H9 (cell line): ENCODE results near the gene UBXN11. TPM values are rescaled to one million over a fixed set of nuclear protein-coding genes. Genes with fewer than 3 reads are reported as not detected.

Experiments used
- DNase-seq: peaks from one replicate; pipeline ENCODE4 v3.0.0-alpha.2; 2017
- H2AFZ ChIP-seq: one replicate; pipeline ENCODE4 v1.6.1; 2013; ENCODE audit warnings: mild to moderate bottlenecking, low read length, control low read depth, moderate library complexity
- H2AK5ac ChIP-seq: 2 replicates; pipeline ENCODE4 v1.6.1; 2013; ENCODE audit warnings: low read length, control low read depth, mixed read lengths; ENCODE audit not compliant: insufficient read length
- H2BK120ac ChIP-seq: one replicate; pipeline ENCODE4 v1.6.1; 2013; ENCODE audit warnings: low read depth, mild to moderate bottlenecking, low read length, control low read depth, inconsistent platforms; ENCODE audit not compliant: poor library complexity, severe bottlenecking
- H2BK12ac ChIP-seq: 2 replicates; pipeline ENCODE4 v1.6.1; 2013; ENCODE audit warnings: low read length, control low read depth, mixed read lengths, low read depth; ENCODE audit not compliant: insufficient read length
- H2BK15ac ChIP-seq: 2 replicates; pipeline ENCODE4 v1.6.1; 2013; ENCODE audit warnings: low read depth, low read length, control low read depth
- H2BK20ac ChIP-seq: one replicate; pipeline ENCODE4 v1.6.1; 2013; ENCODE audit warnings: low read depth, mild to moderate bottlenecking, low read length, control low read depth, inconsistent platforms; ENCODE audit not compliant: poor library complexity, severe bottlenecking
- H2BK5ac ChIP-seq: 2 replicates; pipeline ENCODE4 v1.6.1; 2013; ENCODE audit warnings: low read length, control low read depth, mixed read lengths; ENCODE audit not compliant: insufficient read length
- H3K14ac ChIP-seq: 2 replicates; pipeline ENCODE4 v1.6.1; 2013; ENCODE audit warnings: low read length, control low read depth; ENCODE audit not compliant: insufficient read depth
- H3K18ac ChIP-seq: 2 replicates; pipeline ENCODE4 v1.6.1; 2013; ENCODE audit warnings: low read depth, mild to moderate bottlenecking, mixed read lengths, low read length, control low read depth; ENCODE audit not compliant: insufficient read length
- H3K23ac ChIP-seq: 2 replicates; pipeline ENCODE4 v1.6.1; 2013; ENCODE audit warnings: low read length, control low read depth, mixed read lengths, low read depth; ENCODE audit not compliant: insufficient read length
- H3K23me2 ChIP-seq: 2 replicates; pipeline ENCODE4 v1.6.1; 2013; ENCODE audit warnings: low read depth, mild to moderate bottlenecking, mixed read lengths, low read length, control low read depth; ENCODE audit not compliant: insufficient read length, poor library complexity, severe bottlenecking
- H3K27ac ChIP-seq: 2 replicates; pipeline ENCODE4 v1.5.1; 2013; ENCODE audit warnings: low read length, control low read depth, mixed read lengths, low read depth; ENCODE audit not compliant: insufficient read length
- H3K27me3 ChIP-seq: 2 replicates; pipeline ENCODE4 v1.6.1; 2013; ENCODE audit warnings: low read length, control low read depth, inconsistent platforms; ENCODE audit not compliant: insufficient read depth
- H3K4ac ChIP-seq: 2 replicates; pipeline ENCODE4 v1.6.1; 2013; ENCODE audit warnings: low read depth, mild to moderate bottlenecking, control low read depth, inconsistent platforms, low read length, moderate library complexity
- H3K4me1 ChIP-seq: 2 replicates; pipeline ENCODE4 v1.6.1; 2013; ENCODE audit warnings: low read length, control low read depth, inconsistent platforms; ENCODE audit not compliant: insufficient read depth
- H3K4me2 ChIP-seq: 2 replicates; pipeline ENCODE4 v1.6.1; 2013; ENCODE audit warnings: low read length, control low read depth, mixed read lengths; ENCODE audit not compliant: insufficient read length, insufficient read depth
- H3K56ac ChIP-seq: 2 replicates; pipeline ENCODE4 v1.6.1; 2013; ENCODE audit warnings: low read depth, mild to moderate bottlenecking, mixed read lengths, low read length, control low read depth; ENCODE audit not compliant: insufficient read length
- H3K79me1 ChIP-seq: 2 replicates; pipeline ENCODE4 v1.6.1; 2013; ENCODE audit warnings: low read depth, mild to moderate bottlenecking, moderate library complexity, low read length, control low read depth, inconsistent platforms; ENCODE audit not compliant: insufficient read depth, poor library complexity, severe bottlenecking
- H3K79me2 ChIP-seq: 2 replicates; pipeline ENCODE4 v1.6.1; 2013; ENCODE audit warnings: low read length, control low read depth, inconsistent platforms; ENCODE audit not compliant: insufficient read depth
- H3K9ac ChIP-seq: 2 replicates; pipeline ENCODE4 v1.6.1; 2013; ENCODE audit warnings: low read length, control low read depth, mixed read lengths; ENCODE audit not compliant: insufficient read length; ENCODE audit errors: extremely low read depth
- H3K9me3 ChIP-seq: one replicate; pipeline ENCODE4 v1.6.1; 2013; ENCODE audit warnings: low read depth, low read length, inconsistent platforms; ENCODE audit not compliant: control insufficient read depth
- H3T11ph ChIP-seq: one replicate; pipeline ENCODE4 v1.6.1; 2013; ENCODE audit warnings: mild to moderate bottlenecking, low read length, control low read depth, inconsistent platforms
- H4K20me1 ChIP-seq: one replicate; pipeline ENCODE4 v1.6.1; 2013; ENCODE audit not compliant: control insufficient read depth, insufficient read length, insufficient read depth
- H4K5ac ChIP-seq: 2 replicates; pipeline ENCODE4 v1.6.1; 2013; ENCODE audit warnings: low read depth, mild to moderate bottlenecking, mixed read lengths, low read length, control low read depth; ENCODE audit not compliant: insufficient read length
- H4K8ac ChIP-seq: replicated peaks from 2 replicates; pipeline ENCODE4 v1.6.1; 2013; ENCODE audit warnings: low read length, control low read depth, mixed read lengths, low read depth; ENCODE audit not compliant: insufficient read length
- H4K91ac ChIP-seq: 2 replicates; pipeline ENCODE4 v1.6.1; 2013; ENCODE audit warnings: low read depth, mild to moderate bottlenecking, moderate library complexity, mixed read lengths, low read length, control low read depth; ENCODE audit not compliant: insufficient read length
- H3K27ac Mint-ChIP-seq, 3 experiments: 2 replicates in 2 of 3; 3 replicates in 1 of 3; pipeline ENCODE4 v1.8.0; 2020 to 2021; ENCODE audit warnings: mixed read lengths in 3 of 3, mild to moderate bottlenecking in 1 of 3, moderate library complexity in 1 of 3
- H3K27me3 Mint-ChIP-seq: 2 replicates; pipeline ENCODE4 v1.8.0; 2021; ENCODE audit warnings: low read depth, mild to moderate bottlenecking, moderate library complexity, mixed read lengths
- H3K36me3 Mint-ChIP-seq, 3 experiments: 2 replicates in 2 of 3; 3 replicates in 1 of 3; pipeline ENCODE4 v1.8.0; 2020 to 2021; ENCODE audit warnings: low read depth in 3 of 3, mixed read lengths in 3 of 3; ENCODE audit not compliant: insufficient read depth in 1 of 3
- H3K4me1 Mint-ChIP-seq, 2 experiments: 2 replicates each; pipeline ENCODE4 v1.8.0; 2020; ENCODE audit warnings: mixed read lengths in 2 of 2
- H3K4me3 Mint-ChIP-seq, 2 experiments: 2 replicates in 1 of 2; 3 replicates in 1 of 2; pipeline ENCODE4 v1.8.0; 2020 to 2021; ENCODE audit warnings: mild to moderate bottlenecking in 2 of 2, mixed read lengths in 2 of 2, moderate library complexity in 1 of 2
- H3K9me3 Mint-ChIP-seq, 2 experiments: 2 replicates in 1 of 2; 3 replicates in 1 of 2; pipeline ENCODE4 v1.8.0; 2020; ENCODE audit warnings: mild to moderate bottlenecking in 2 of 2, mixed read lengths in 2 of 2, moderate library complexity in 1 of 2
- WGBS: extraction: QIAGEN DNeasy Blood & Tissue Kit; methylation state at CpG from one replicate; pipeline ENCODE4 v1.1.7; 2013; ENCODE audit warnings: missing lambda C conversion rate, low lambda C conversion rate, mixed read lengths; ENCODE audit not compliant: insufficient read length; ENCODE audit errors: extremely low coverage; 5-methylcytosine and 5-hydroxymethylcytosine counted together
- total RNA-seq: library from RNA; stranded (reverse); gene quantifications from 2 replicates; pipeline ENCODE4 v1.2.1, GENCODE V29; 2021
- TF ChIP-seq, protein P1 (sequence below): fragments of 200-600 bp; sonication (generic); conservative IDR thresholded peaks from 3 replicates; pipeline ENCODE4 v1.8.0; 2021; ENCODE audit warnings: antibody characterized with exemption, mild to moderate bottlenecking

UBXN11 gene
- total RNA-seq, 1 experiment from 2014 or later, result 13.7 TPM

DNA sequence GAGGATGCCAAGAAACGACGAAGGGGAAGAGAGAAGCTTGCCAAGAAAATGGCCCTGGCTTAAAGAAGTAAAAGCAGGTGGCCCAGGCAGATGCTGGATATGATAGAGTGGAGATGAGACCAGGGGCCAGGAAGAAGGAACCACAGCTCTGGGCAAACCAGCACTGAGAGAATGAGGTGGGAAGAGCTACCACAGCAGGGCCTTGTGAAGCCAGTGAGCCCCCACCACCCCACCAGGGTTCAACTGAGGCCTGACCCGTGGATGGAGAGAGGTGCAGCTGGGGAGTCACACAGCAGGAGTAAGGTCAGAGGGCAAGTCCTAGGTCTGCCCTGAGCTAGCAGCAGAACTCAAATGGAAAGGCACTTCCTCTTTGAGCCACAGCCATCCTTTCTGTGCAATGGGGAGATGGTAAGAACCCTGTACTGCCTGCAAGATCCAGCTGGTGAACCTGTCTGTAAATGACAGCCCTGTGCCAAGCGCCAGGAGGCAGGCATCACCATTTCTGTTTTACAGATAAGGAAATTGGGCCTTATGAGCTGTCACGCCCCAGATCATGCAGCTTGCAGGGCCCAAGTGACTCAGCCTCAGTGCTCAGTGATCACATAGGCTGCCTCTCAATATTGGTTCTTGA, 18.0 kb downstream of the UBXN11 start:
- Histone ChIP-seq H3K9me3 (no peaks in the 10 kb centered on the region), H2BK15ac (no peak overlapping the region), H2AK5ac (no peak overlapping the region), H4K91ac (no peak overlapping the region), H2BK12ac (no peak overlapping the region), H3K23me2 (no peaks in the 10 kb centered on the region), H4K20me1 (no peaks in the 10 kb centered on the region), H2BK5ac (no peak overlapping the region), H3K4ac (no peak overlapping the region), H2BK20ac (no peak overlapping the region), H3K14ac (no peak overlapping the region; the same call in 1 of the 2 replicates), H3K27ac (no peak overlapping the region), H4K8ac (no peak overlapping the region), H3T11ph (no peak overlapping the region), H3K4me1 (peaks cover 3% of the 10 kb centered on the region; the same call in 1 of the 2 replicates), H3K18ac (no peak overlapping the region), H3K56ac (no peak overlapping the region), H3K23ac (no peak overlapping the region), H3K27me3 (no peaks in the 10 kb centered on the region), H2AFZ (no peak overlapping the region), H2BK120ac (no peak overlapping the region), H3K4me2 (no peak overlapping the region), H3K79me2 (no peaks in the 10 kb centered on the region), H3K9ac (no peak overlapping the region), H4K5ac (no peak overlapping the region), H3K79me1 (no peaks in the 10 kb centered on the region)
- H3K36me3 Mint-ChIP-seq, result peaks cover 0 to 7% (median 0%) of the 10 kb centered on the region in 3 experiments; a peak in 2 of 7 replicates
- H3K4me3 Mint-ChIP-seq, result no peak overlapping the region
- H3K27me3 Mint-ChIP-seq, result no peaks in the 10 kb centered on the region; the same call in 1 of the 2 replicates
- TF ChIP-seq, protein P1, sequence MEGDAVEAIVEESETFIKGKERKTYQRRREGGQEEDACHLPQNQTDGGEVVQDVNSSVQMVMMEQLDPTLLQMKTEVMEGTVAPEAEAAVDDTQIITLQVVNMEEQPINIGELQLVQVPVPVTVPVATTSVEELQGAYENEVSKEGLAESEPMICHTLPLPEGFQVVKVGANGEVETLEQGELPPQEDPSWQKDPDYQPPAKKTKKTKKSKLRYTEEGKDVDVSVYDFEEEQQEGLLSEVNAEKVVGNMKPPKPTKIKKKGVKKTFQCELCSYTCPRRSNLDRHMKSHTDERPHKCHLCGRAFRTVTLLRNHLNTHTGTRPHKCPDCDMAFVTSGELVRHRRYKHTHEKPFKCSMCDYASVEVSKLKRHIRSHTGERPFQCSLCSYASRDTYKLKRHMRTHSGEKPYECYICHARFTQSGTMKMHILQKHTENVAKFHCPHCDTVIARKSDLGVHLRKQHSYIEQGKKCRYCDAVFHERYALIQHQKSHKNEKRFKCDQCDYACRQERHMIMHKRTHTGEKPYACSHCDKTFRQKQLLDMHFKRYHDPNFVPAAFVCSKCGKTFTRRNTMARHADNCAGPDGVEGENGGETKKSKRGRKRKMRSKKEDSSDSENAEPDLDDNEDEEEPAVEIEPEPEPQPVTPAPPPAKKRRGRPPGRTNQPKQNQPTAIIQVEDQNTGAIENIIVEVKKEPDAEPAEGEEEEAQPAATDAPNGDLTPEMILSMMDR, result no peak
- no peak for DNase-seq
- H3K4me1 Mint-ChIP-seq, result peaks cover 31 to 44% of the 10 kb centered on the region in 2 experiments
- WGBS, result no CpG with 5 or more reads among the region's 5 CpGs
- H3K9me3 Mint-ChIP-seq, result no peaks in the 10 kb centered on the region; a peak in 1 of 5 replicates
- H3K27ac Mint-ChIP-seq, result no peak overlapping the region; a peak in 1 of 7 replicates
